T-helper 1 cell treated with Interleukin-12 subunit alpha and Interleukin-12 subunit beta and Interleukin-4 antibody, amounts not matched to agents 30 ng/mL and 1 ng/mL, for 36 hours (primary cell): ENCODE measurements around the gene GRHL3. TPM values are rescaled to one million over a fixed set of nuclear protein-coding genes. Genes with fewer than 3 reads are reported as not detected.
"Not testable (repeated sequence)": the region's sequence is repeated elsewhere in the genome, so short reads cannot be mapped to it uniquely, and the experiment has no call there.

Experiments used
- intact Hi-C: fragments of 100-400 bp; cut with micrococcal nuclease; formaldehyde crosslinking; loops from one replicate; pipeline ENCODE4 v1.15.1; 2024
- total RNA-seq: library from RNA; stranded (reverse); gene quantifications from 2 replicates; pipeline ENCODE4 v1.2.3, GENCODE V29; 2022

GRHL3 gene
- total RNA-seq, result 0.12 and 0.59 TPM in 2 replicates

- intact Hi-C loops, result no loop called here
Measured at GRCh38 chr1:24319312-24319863, at the start of gene GRHL3. GRHL3 (plus strand) TSS chr1:24319357; CDS start chr1:24319552, 195 bp downstream.

GRCh38 chr1:24274203-24275103 is 44.7 kb upstream of the GRHL3 start:
- intact Hi-C loops, result not testable (repeated sequence)

GRCh38 chr1:24275104-24275410 is 44.1 kb upstream of the GRHL3 start:
- intact Hi-C loops, result no loop called here

- intact Hi-C loops, result no loop called here
Measured at GRCh38 chr1:24275510-24275909, 43.6 kb upstream of the GRHL3 start.

GRCh38 chr1:24276791-24277190 is 42.4 kb upstream of the GRHL3 start:
- intact Hi-C loops, result loop anchor here (2.0 kb wide), 1 partner anchor 44 kb away; no protein-coding TSS in a partner anchor

- intact Hi-C loops, result loop anchor here (2.0 kb wide), 1 partner anchor 43 kb away; no protein-coding TSS in a partner anchor
Measured at GRCh38 chr1:24277420-24278169, 41.6 kb upstream of the GRHL3 start.

- intact Hi-C loops, result no loop called here
Measured at GRCh38 chr1:24278726-24279125, 40.4 kb upstream of the GRHL3 start.

GRCh38 chr1:24279590-24280232 is 39.4 kb upstream of the GRHL3 start:
- intact Hi-C loops, result no loop called here

- intact Hi-C loops, result no loop called here
Measured at GRCh38 chr1:24281591-24281990, 37.6 kb upstream of the GRHL3 start.

- intact Hi-C loops, result no loop called here
Measured at GRCh38 chr1:24282491-24282890, 36.7 kb upstream of the GRHL3 start.

- intact Hi-C loops, result no loop called here
Measured at GRCh38 chr1:24283326-24284155, 35.6 kb upstream of the GRHL3 start.

GRCh38 chr1:24284156-24284471 is 35.0 kb upstream of the GRHL3 start:
- intact Hi-C loops, result no loop called here

- intact Hi-C loops, result no loop called here
Measured at GRCh38 chr1:24285231-24285630, 33.9 kb upstream of the GRHL3 start.

GRCh38 chr1:24286246-24287010 is 32.7 kb upstream of the GRHL3 start:
- intact Hi-C loops, result no loop called here

- intact Hi-C loops, result not testable (repeated sequence)
Measured at GRCh38 chr1:24287779-24288178, 31.4 kb upstream of the GRHL3 start.

GRCh38 chr1:24288479-24288878 is 30.7 kb upstream of the GRHL3 start:
- intact Hi-C loops, result no loop called here

- intact Hi-C loops, result no loop called here
Measured at GRCh38 chr1:24289937-24290595, 29.1 kb upstream of the GRHL3 start.

GRCh38 chr1:24290933-24291487 is 28.1 kb upstream of the GRHL3 start:
- intact Hi-C loops, result no loop called here

- intact Hi-C loops, result no loop called here
Measured at GRCh38 chr1:24292103-24292502, 27.1 kb upstream of the GRHL3 start.
